ENCODE data around the gene S100Z. TPM values are rescaled to one million over a fixed set of nuclear protein-coding genes. Genes with fewer than 3 reads are reported as not detected.
"Not testable (repeated sequence)": the region's sequence is repeated elsewhere in the genome, so short reads cannot be mapped to it uniquely, and the experiment has no call there.

S100Z gene
- total RNA-seq, 1 experiment from 2014 or later: not detected

DNA sequence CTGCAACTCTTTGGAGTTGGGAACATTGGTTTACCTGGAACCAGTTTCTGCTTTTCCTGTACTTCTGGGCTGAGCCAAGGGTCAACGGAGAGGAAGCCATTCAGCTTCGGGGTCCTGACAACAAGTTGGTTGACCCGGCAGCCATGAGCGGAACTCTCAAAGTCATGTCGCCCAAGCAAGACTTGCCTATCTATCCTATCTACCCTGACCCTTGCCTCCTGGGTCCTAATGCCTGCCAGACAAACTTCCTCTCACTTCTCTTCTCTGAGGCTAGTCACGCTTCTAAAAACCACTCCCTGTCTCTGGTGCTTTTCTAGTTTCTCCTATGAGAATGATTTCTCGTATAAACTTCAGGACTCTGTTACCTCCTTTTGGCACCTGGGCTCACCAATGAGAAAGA lies 58.4 kb downstream of the S100Z start:
- no peak overlapping the region for H3K27ac Mint-ChIP-seq
- no peaks in the 10 kb centered on the region; the same call in 1 of the 2 replicates for H3K27me3 Mint-ChIP-seq (ENCODE audit: low read depth)
- DNase-seq (ENCODE audit: low spot score) (no peak), ATAC-seq (no peak)
- peaks cover 6% of the 10 kb centered on the region for H3K9me3 Mint-ChIP-seq
- no peak for TF ChIP-seq NR3C1 (CRISPR knock-in tag; conservative IDR thresholded peaks at IDR 0.05; ENCODE audit: low read depth)
- TF ChIP-seq, protein P1, sequence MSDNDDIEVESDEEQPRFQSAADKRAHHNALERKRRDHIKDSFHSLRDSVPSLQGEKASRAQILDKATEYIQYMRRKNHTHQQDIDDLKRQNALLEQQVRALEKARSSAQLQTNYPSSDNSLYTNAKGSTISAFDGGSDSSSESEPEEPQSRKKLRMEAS (CRISPR knock-in tag; IDR thresholded peaks at IDR 0.05): no peak
- no peak for TF ChIP-seq ZNF121 (CRISPR knock-in tag; IDR thresholded peaks at IDR 0.05)
- no peak for TF ChIP-seq IRF2 (CRISPR knock-in tag; IDR thresholded peaks at IDR 0.05; ENCODE audit: borderline replicate concordance, low read depth)
- no peak for TF ChIP-seq CREM (CRISPR knock-in tag; IDR thresholded peaks at IDR 0.05)
- TF ChIP-seq ZNF138 (CRISPR knock-in tag; conservative IDR thresholded peaks at IDR 0.05): no peak
- TF ChIP-seq, protein P2, sequence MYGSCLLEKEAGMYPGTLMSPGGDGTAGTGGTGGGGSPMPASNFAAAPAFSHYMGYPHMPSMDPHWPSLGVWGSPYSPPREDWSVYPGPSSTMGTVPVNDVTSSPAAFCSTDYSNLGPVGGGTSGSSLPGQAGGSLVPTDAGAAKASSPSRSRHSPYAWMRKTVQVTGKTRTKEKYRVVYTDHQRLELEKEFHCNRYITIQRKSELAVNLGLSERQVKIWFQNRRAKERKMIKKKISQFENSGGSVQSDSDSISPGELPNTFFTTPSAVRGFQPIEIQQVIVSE (CRISPR knock-in tag; IDR thresholded peaks at IDR 0.05; ENCODE audit: borderline replicate concordance): no peak
- TF ChIP-seq NR2C2 (CRISPR knock-in tag; IDR thresholded peaks at IDR 0.05): no peak
- TF ChIP-seq FOXJ3 (CRISPR knock-in tag; IDR thresholded peaks at IDR 0.05; ENCODE audit: borderline replicate concordance): no peak
- H3K36me3 Mint-ChIP-seq: no peaks in the 10 kb centered on the region
- ChIA-PET CTCF (no interaction called here), POLR2A (no interaction called here)
- H3K4me3 Mint-ChIP-seq: no peak overlapping the region
- peaks cover 9% of the 10 kb centered on the region; the same call in 1 of the 2 replicates for H3K4me1 Mint-ChIP-seq

DNA sequence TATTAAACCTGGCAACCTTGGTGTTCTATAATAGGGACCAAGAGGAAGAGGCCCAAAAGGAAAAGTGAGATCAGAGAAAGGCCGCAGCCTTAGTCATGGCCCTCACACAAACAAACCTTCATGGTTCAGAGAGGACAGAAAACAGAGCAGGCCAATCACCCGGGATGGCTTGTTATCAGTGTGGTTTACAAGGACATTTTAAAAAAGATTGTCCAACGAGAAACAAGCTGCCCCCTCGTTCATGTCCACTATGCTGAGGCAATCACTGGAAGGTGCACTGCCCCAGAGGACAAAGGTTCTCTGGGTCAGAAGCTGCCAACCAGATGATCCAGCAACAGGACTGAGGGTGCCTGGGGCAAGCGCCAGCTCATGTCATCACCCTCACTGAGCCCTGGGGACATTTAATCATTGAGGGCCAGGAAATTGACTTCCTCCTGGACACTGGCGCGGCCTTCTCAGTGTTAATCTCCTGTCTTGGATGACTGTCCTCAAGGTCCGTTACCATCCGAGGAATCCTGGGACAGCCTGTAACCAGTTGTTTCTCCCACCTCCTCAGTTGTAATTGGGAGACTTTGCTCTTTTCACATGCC lies 60.6 kb downstream of the S100Z start:
- H3K27me3 Mint-ChIP-seq (ENCODE audit: low read depth); DNase-seq (ENCODE audit: low spot score); H3K4me1 Mint-ChIP-seq; H3K27ac Mint-ChIP-seq; POLR2A ChIA-PET; CTCF ChIA-PET; H3K4me3 Mint-ChIP-seq; H3K36me3 Mint-ChIP-seq; ATAC-seq: not testable (repeated sequence)
- TF ChIP-seq GABPB1 (CRISPR knock-in tag; IDR thresholded peaks at IDR 0.05): peak; percentile 45; the same call in 1 of the 2 replicates
- H3K9me3 Mint-ChIP-seq: peaks cover 21% of the 10 kb centered on the region

DNA sequence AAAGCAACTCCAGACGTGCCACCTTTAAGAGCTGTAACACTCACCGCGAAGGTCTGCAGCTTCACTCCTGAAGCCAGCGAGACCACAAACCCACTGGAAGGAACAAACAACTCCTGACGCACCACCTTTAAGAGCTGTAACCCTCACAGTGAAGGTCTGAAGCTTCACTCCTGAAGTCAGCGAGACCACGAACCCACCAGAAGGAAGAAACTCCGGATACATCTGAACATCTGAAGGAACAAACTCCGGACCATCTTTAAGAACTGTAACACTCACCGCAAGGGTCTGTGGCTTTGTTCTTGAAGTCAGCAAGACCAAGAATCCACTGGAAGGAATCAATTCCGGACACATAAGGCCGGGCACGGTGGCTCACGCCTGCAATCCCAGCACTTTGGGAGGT lies 64.9 kb downstream of the S100Z start:
- H3K36me3 Mint-ChIP-seq; H3K4me1 Mint-ChIP-seq; POLR2A ChIA-PET; H3K27ac Mint-ChIP-seq; H3K4me3 Mint-ChIP-seq; H3K27me3 Mint-ChIP-seq (ENCODE audit: low read depth); ATAC-seq; DNase-seq (ENCODE audit: low spot score); CTCF ChIA-PET: not testable (repeated sequence)
- H3K9me3 Mint-ChIP-seq: peaks cover 21% of the 10 kb centered on the region

DNA sequence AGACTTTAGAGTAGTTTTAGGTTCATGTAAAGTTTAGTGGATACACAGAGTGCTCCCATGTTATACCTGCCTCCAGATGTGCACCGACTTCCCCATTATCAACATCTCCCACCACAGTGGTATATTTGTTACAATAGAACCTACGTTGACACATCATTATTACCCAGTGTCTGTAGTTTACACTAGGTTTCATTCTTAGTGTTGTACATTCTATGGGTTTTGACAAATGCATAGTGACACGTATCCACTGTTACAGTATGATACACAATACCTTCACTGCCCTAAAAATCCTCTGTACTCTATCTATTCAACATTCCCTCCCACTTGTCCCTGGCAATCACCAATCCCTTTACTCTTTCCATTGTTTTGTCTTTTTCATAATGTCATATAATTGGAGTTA lies 68.7 kb downstream of the S100Z start:
- Mint-ChIP-seq H3K27me3 (ENCODE audit: low read depth) (0 out of 2 replicates have a peak, but pooled peaks cover 3% of the 10 kb centered on the region), H3K4me3 (no peak overlapping the region), H3K27ac (no peak overlapping the region), H3K9me3 (peaks cover 13% of the 10 kb centered on the region), H3K36me3 (peaks cover 6% of the 10 kb centered on the region), H3K4me1 (peaks cover 3% of the 10 kb centered on the region; the same call in 1 of the 2 replicates)
- CTCF ChIA-PET: no interaction called here
- DNase-seq (ENCODE audit: low spot score) (no peak), ATAC-seq (no peak)
- POLR2A ChIA-PET: no interaction called here
- no peak for TF ChIP-seq ETV6 (CRISPR knock-in tag; IDR thresholded peaks at IDR 0.05)
- TF ChIP-seq MXD4 (CRISPR knock-in tag; IDR thresholded peaks at IDR 0.05; ENCODE audit: borderline replicate concordance): no peak
- TF ChIP-seq ZNF671 (CRISPR knock-in tag; IDR thresholded peaks at IDR 0.05): no peak
- TF ChIP-seq, protein P3, sequence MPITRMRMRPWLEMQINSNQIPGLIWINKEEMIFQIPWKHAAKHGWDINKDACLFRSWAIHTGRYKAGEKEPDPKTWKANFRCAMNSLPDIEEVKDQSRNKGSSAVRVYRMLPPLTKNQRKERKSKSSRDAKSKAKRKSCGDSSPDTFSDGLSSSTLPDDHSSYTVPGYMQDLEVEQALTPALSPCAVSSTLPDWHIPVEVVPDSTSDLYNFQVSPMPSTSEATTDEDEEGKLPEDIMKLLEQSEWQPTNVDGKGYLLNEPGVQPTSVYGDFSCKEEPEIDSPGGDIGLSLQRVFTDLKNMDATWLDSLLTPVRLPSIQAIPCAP (CRISPR knock-in tag; IDR thresholded peaks at IDR 0.05): no peak
- no peak for TF ChIP-seq JUN (CRISPR knock-in tag; IDR thresholded peaks at IDR 0.05)
- no peak for TF ChIP-seq ZNF138 (CRISPR knock-in tag; conservative IDR thresholded peaks at IDR 0.05)
- TF ChIP-seq GRHL2 (CRISPR knock-in tag; IDR thresholded peaks at IDR 0.05; ENCODE audit: insufficient replicate concordance, severe bottlenecking): no peak
- no peak for TF ChIP-seq CREM (CRISPR knock-in tag; IDR thresholded peaks at IDR 0.05)
- TF ChIP-seq, protein P4, sequence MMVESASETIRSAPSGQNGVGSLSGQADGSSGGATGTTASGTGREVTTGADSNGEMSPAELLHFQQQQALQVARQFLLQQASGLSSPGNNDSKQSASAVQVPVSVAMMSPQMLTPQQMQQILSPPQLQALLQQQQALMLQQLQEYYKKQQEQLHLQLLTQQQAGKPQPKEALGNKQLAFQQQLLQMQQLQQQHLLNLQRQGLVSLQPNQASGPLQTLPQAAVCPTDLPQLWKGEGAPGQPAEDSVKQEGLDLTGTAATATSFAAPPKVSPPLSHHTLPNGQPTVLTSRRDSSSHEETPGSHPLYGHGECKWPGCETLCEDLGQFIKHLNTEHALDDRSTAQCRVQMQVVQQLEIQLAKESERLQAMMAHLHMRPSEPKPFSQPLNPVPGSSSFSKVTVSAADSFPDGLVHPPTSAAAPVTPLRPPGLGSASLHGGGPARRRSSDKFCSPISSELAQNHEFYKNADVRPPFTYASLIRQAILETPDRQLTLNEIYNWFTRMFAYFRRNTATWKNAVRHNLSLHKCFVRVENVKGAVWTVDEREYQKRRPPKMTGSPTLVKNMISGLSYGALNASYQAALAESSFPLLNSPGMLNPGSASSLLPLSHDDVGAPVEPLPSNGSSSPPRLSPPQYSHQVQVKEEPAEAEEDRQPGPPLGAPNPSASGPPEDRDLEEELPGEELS (CRISPR knock-in tag; IDR thresholded peaks at IDR 0.05): no peak
- TF ChIP-seq FOXK1 (CRISPR knock-in tag; IDR thresholded peaks at IDR 0.05): no peak
- no peak for TF ChIP-seq SMAD4 (CRISPR knock-in tag; IDR thresholded peaks at IDR 0.05)
- no peak for TF ChIP-seq SMAD3 (CRISPR knock-in tag; IDR thresholded peaks at IDR 0.05; ENCODE audit: borderline replicate concordance)
- TF ChIP-seq, protein P5, sequence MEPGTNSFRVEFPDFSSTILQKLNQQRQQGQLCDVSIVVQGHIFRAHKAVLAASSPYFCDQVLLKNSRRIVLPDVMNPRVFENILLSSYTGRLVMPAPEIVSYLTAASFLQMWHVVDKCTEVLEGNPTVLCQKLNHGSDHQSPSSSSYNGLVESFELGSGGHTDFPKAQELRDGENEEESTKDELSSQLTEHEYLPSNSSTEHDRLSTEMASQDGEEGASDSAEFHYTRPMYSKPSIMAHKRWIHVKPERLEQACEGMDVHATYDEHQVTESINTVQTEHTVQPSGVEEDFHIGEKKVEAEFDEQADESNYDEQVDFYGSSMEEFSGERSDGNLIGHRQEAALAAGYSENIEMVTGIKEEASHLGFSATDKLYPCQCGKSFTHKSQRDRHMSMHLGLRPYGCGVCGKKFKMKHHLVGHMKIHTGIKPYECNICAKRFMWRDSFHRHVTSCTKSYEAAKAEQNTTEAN (CRISPR knock-in tag; IDR thresholded peaks at IDR 0.05): no peak
- TF ChIP-seq ZBTB21 (CRISPR knock-in tag; IDR thresholded peaks at IDR 0.05; ENCODE audit: borderline replicate concordance): no peak
- TF ChIP-seq ATF1 (CRISPR knock-in tag; IDR thresholded peaks at IDR 0.05): no peak
- TF ChIP-seq, protein P2 (CRISPR knock-in tag; IDR thresholded peaks at IDR 0.05; ENCODE audit: borderline replicate concordance): no peak
